Right forelimb (tissue), 1 donor: ENCODE results near the gene ARIH2.

ENCODE experiments used
- DNase-seq: peaks from one replicate; pipeline ENCODE4 v3.0.0-alpha.2; 2018

Gene ARIH2

DNA sequence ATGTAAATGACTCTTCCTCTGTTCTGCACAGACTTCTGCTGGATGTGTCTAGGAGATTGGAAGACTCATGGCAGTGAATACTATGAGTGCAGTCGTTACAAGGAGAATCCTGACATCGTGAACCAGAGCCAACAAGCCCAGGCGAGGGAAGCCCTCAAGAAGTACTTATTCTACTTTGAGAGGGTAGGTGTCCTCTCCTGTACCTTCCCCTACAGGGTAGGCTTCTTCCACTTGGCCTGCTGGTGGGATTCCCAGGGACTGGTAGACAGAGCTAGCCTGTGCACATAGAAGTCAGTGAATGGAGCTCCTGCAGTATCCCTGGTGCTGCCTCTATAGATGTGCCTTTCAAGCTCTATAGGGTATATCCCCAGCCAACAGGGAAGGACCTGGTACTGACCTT lies 60.8 kb downstream of the ARIH2 start:
- DNase-seq, result no peak

DNA sequence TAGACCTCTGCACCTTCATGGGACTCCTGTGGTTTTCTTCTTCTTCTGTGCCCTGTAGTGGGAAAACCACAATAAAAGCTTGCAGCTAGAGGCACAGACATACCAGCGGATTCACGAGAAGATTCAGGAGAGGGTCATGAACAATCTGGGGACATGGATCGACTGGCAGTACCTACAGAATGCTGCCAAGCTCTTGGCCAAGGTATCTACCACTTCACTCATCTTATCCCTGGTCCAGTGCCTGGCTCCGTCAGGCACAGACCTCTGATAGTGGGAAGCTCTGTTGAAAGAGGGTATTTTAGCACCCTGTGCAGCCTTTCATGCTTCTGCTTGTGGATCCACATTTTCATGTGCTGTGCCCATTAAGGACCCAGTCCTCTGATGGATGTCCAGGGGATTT lies 61.7 kb downstream of the ARIH2 start:
- DNase-seq, result no peak

- no peak for DNase-seq
These were observed 63.4 kb downstream of the ARIH2 start for GRCh38 chr3:48982016-48982415.

DNA sequence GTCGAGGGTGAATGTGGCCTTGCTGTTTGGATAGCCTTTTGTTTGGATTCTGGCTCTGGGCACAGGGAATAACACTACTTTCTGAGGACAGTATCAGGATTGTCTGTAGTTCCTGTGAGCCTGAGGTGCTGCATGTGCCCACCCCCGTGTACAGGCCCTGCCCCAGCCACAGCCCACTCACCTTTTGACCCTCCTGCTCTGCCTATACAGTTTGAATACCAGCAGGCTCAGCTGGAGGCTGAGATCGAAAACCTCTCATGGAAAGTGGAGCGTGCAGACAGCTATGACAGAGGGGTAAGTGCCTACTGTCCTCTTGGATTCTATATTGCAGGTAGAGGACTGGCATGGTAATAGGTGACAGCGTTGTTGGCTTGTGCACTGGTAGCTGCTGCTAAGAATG lies 64.0 kb downstream of the ARIH2 start:
- no peak for DNase-seq

GRCh38 chr3:48983096-48983495 lies 64.5 kb downstream of the ARIH2 start:
- no peak for DNase-seq

DNA sequence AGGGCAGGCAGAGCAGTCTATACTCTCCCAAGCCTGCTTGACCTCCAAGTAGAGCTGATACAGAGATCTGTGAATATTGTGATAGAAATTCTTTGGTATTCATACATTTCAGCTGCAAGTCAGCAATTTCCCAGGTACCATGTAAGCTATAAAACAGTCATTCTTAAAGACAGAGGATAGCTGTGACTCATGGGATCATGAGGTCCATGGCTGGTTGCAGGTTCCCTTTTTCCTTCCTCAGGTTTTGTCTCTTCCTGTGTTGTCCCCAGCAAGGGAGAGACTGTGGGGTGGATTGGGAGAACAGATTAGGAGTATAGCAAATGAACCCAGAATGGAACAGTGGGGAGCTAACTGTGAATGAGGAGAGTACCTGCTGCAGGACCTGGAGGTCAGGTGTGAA lies 66.0 kb downstream of the ARIH2 start:
- no peak for DNase-seq

GRCh38 chr3:48985831-48986376 lies 67.3 kb downstream of the ARIH2 start:
- DNase-seq, result no peak

- DNase-seq, result no peak
These were observed 70.6 kb downstream of the ARIH2 start for GRCh38 chr3:48989126-48989795.

GRCh38 chr3:48989796-48990635 lies 71.4 kb downstream of the ARIH2 start, which contains the start of gene P4HTM:
Gene P4HTM, plus strand, starts transcription at chr3:48990241. Its CDS starts 16 bp downstream, at chr3:48990257.
- DNase-seq, result peak; percentile 91

- DNase-seq, result no peak
These were observed 72.2 kb downstream of the ARIH2 start for GRCh38 chr3:48990636-48991469.

GRCh38 chr3:48991851-48992545 lies 73.4 kb downstream of the ARIH2 start:
- no peak for DNase-seq

GRCh38 chr3:48993834-48994233 lies 75.2 kb downstream of the ARIH2 start:
- DNase-seq, result no peak

DNA sequence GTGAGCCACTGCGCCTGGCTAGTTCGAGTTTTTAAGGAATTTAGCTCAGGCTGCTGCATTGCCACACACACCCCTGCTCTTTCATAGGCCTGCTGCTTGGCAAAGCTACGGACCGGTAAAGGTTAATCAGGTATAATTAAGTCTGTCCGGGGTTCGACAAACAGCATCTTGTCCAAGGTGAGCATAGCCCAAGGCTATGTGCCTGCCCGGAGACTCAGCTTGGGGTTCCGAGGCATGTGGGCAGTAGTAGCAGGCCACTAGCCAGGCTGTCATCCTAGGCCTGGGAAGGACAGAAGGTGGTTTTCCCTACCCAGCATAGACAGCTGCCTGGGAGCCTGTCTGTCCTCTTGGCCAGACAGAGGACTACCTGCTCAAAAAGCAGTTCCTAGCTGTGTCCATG lies 78.0 kb downstream of the ARIH2 start:
- no peak for DNase-seq

- no peak for DNase-seq
These were observed 78.5 kb downstream of the ARIH2 start for GRCh38 chr3:48997102-48997635.

DNA sequence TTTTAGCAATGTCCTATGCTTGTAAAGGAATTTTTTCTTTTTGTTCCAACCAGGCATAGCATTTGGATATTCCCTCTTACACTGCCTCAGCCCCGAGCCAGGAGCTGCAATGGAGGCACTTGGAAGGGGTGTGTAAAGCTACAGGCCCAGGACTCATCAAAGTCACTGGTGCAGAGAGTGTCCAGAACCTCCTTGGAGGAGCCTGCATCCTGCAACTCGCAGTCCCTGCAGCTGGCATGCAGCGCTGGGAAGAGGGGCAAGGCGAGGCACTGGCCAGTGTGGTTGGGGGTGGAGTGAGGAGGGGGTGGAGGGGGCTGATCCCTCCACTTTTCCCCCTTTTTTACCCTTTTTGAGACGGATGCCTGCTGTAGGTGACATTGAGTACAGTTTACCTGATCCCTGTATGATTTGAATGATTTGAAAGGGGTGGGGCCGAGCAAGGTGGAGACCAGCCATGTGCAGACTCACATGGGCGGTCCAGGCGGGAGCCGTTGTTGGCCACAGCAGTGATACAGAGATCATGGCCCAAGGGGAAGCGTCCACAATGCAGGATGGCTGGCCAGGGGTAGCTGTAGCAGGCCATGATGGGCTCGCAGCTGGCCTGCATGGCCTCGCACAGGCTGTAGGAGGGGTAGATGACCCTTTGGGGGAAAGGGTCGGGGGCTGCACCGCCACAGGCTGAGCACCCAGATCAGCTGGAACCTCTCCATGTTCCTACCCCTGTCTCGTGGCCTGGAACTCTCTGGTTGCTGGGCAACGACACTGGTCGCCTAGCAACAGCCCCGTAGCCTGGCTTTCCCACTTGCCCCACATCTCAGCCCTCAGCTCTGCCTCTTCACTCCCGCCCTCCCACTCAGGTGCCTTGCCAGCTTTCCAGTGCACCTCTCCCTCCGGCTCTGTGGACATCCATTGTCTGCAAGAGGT lies 79.3 kb downstream of the ARIH2 start:
- no peak for DNase-seq

DNA sequence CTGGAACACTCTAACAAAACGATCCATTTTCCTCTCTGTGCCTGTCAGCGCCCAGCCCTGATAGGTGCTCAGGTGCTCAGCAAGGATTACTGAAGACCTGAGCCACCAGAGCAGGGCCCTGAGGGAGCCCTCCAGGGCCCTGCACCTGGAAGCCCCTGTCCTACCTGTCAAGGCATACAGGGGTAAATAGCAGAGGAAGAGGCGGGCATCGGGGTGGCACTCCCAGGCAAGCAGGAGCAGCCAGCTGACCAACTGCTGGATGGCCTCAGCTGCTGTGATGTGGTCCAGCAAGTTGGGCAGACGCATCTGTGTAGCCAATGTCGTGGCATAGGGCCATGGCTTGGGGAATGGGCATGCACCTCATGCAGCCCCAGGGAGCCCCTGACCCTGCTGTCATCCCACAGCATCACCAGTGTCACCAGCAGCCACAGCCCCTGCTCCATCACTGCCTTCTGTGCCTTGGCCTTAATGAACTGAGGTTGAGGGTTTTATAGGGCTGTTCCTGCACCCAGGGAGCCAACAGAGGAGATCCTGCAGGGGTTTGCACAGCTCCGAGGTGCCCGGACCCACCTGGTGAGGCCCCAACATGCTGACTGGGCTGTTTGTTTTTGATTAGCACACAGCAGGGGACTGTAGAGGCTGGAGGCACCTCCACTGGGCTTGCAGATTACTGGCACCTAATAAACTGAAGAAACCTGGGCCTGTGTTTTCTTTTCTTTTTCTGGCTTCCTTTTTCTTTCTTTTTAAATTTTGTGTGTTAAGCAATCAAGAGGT lies 80.6 kb downstream of the ARIH2 start:
- no peak for DNase-seq

- no peak for DNase-seq
These were observed 82.5 kb downstream of the ARIH2 start for GRCh38 chr3:49001155-49001554.

DNA sequence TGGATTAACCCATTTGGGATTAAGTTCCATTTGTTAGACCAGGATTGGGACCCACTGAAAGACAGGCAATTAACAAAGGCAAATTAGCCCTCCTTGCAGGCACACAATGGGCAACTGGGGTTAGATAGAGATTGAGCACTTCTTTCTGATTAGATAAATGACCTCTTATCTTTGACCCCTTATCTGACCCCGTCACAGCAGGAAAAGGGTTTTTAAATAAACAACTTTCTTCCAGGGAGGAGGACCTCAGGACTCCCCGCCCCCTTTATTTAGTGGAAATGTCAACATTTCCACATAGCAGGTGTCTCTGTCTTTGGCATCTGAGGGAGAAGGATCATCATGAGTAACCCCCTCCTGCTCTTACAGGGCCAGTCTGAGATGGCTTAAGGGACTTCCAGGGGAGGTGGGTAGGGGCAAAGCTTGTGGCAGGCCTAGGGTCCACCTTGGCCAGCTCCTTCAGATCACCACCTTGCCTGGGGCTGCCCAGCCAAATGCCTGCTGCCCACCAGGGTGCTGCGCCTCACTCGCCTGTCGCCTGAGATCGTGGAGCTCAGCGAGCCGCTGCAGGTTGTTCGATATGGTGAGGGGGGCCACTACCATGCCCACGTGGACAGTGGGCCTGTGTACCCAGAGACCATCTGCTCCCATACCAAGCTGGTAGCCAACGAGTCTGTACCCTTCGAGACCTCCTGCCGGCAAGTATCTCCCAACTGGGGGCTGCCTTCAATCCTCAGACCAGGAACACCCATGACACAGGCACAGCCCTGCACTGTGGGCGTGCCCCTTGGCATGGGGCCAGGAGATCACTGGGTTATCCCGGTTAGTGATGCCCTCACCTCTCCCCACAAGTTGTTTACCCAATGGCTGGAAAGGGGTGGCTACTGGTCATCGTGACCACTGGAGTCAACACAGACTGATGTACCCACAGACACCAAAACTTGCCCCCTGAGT lies 86.0 kb downstream of the ARIH2 start:
- DNase-seq, result no peak

DNA sequence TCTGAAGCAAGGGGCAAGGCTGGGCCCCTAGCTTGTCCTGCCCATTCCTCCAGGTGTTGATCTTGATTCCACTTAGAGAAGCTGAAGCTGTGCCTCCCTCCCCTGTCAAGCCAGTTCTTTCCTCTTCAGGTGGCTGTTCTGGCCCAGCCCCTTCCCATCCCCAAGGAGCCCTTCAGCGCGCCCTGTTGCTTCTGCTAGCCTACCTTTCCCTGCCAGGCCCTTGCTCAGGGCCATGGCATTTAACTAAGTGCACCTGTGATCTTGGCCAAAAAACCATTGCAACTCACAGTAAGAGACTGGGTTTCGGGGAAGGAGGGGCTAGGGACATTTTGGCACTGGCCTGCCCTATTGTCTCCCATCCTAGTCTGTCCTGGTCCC lies 86.7 kb downstream of the ARIH2 start:
- DNase-seq, result no peak
